NCI-H1417 treated with DMSO at 0.1 percent for 48 hours (cell line): ENCODE measurements around the gene POLA1.

Experiments
- DNase-seq: peaks from one replicate; lab custom pipeline; 2025; lab: John Stamatoyannopoulos, UW

POLA1 gene

GRCh38 chrX:25028726-25029125 lies 335.0 kb downstream of the POLA1 start:
- no peak for DNase-seq

- DNase-seq: no peak
These were observed 335.6 kb downstream of the POLA1 start for GRCh38 chrX:25029288-25029825.

- no peak for DNase-seq
These were observed 341.2 kb downstream of the POLA1 start for GRCh38 chrX:25034889-25035288.

GRCh38 chrX:25039036-25039435 lies 345.3 kb downstream of the POLA1 start:
- DNase-seq: no peak

GRCh38 chrX:25043192-25043591 lies 349.5 kb downstream of the POLA1 start:
- DNase-seq: no peak
